Hepatocyte (in vitro differentiated cells): ENCODE data around the gene GNAT2. TPM values are rescaled to one million over a fixed set of nuclear protein-coding genes. Genes with fewer than 3 reads are reported as not detected.

ENCODE experiments used
- DNase-seq: peaks from one replicate; pipeline ENCODE4 v3.0.0-alpha.2; 2016; ENCODE audit warnings: low spot score
- H2AFZ ChIP-seq: fragments of 200-600 bp; sonication (generic); 2 replicates; pipeline ENCODE4 v1.6.0; 2016; ENCODE audit warnings: antibody characterized with exemption, mild to moderate bottlenecking
- H3K27ac ChIP-seq: fragments of 200-600 bp; sonication (generic); 2 replicates; pipeline ENCODE4 v1.5.1; 2016; ENCODE audit warnings: mild to moderate bottlenecking
- H3K27me3 ChIP-seq: fragments of 200-600 bp; sonication (generic); 2 replicates; pipeline ENCODE4 v1.6.1; 2016
- H3K36me3 ChIP-seq: fragments of 200-600 bp; sonication (generic); replicated peaks from 2 replicates; pipeline ENCODE4 v1.5.1; 2016; ENCODE audit warnings: low read depth; ENCODE audit not compliant: insufficient read depth
- H3K4me1 ChIP-seq: fragments of 200-600 bp; sonication (generic); 2 replicates; pipeline ENCODE4 v1.5.1; 2016; ENCODE audit warnings: mild to moderate bottlenecking, moderate library complexity; ENCODE audit not compliant: insufficient read depth
- H3K4me2 ChIP-seq: fragments of 200-600 bp; sonication (generic); 2 replicates; pipeline ENCODE4 v1.6.0; 2016
- H3K4me3 ChIP-seq: fragments of 200-600 bp; sonication (generic); 2 replicates; pipeline ENCODE4 v1.5.1; 2016; ENCODE audit warnings: mild to moderate bottlenecking
- H3K79me2 ChIP-seq: fragments of 200-600 bp; sonication (generic); 2 replicates; pipeline ENCODE4 v1.6.0; 2017; ENCODE audit warnings: mild to moderate bottlenecking
- H3K9me2 ChIP-seq: fragments of 200-600 bp; sonication (generic); replicated peaks from 2 replicates; pipeline ENCODE4 v1.6.0; 2017; ENCODE audit warnings: mild to moderate bottlenecking; ENCODE audit not compliant: insufficient read depth
- H3K9me3 ChIP-seq: fragments of 200-600 bp; sonication (generic); 2 replicates; pipeline ENCODE4 v1.5.1; 2016; ENCODE audit warnings: low read depth, mild to moderate bottlenecking
- H4K20me1 ChIP-seq: fragments of 200-600 bp; sonication (generic); 2 replicates; pipeline ENCODE4 v1.6.0; 2016; ENCODE audit warnings: mild to moderate bottlenecking; ENCODE audit not compliant: insufficient read depth, poor library complexity, severe bottlenecking
- EZH2 ChIP-seq: fragments of 200-600 bp; sonication (generic); IDR thresholded peaks from 2 replicates; pipeline ENCODE4 v1.6.1; 2016; ENCODE audit warnings: antibody characterized with exemption, mild to moderate bottlenecking, borderline replicate concordance
- EZH2phosphoT487 ChIP-seq: fragments of 200-600 bp; sonication (generic); IDR thresholded peaks from one replicate; pipeline ENCODE4 v1.6.1; 2018; ENCODE audit warnings: antibody characterized with exemption, mild to moderate bottlenecking, low read depth, moderate library complexity; ENCODE audit not compliant: unreplicated experiment, severe bottlenecking
- WGBS: methylation state at CpG from one replicate; pipeline ENCODE4 v1.1.6; 2016; ENCODE audit warnings: low lambda C conversion rate; ENCODE audit errors: missing lambda C conversion rate; 5-methylcytosine and 5-hydroxymethylcytosine counted together
- polyA plus RNA-seq: library from polyadenylated mRNA; unstranded; fragments of >200 nt; fragmentation: Nextera tagmentation; extraction: Ambion mirVana; gene quantifications from 2 replicates; pipeline ENCODE4 v1.2.1, GENCODE V29; 2016
- total RNA-seq: library from RNA; depleted of rRNA; stranded (reverse); fragments of >200 nt; gene quantifications from 2 replicates; pipeline ENCODE4 v1.2.3, GENCODE V29; 2014
- TF ChIP-seq, protein P1 (sequence below): fragments of 200-600 bp; sonication (generic); IDR thresholded peaks from 2 replicates; pipeline ENCODE4 v1.5.1; 2016; ENCODE audit warnings: antibody characterized with exemption, mild to moderate bottlenecking; ENCODE audit not compliant: poor library complexity

GNAT2 gene
- total and polyA plus RNA-seq, 2 experiments from 2014 or later: 0.18 TPM; not detected in 1

DNA sequence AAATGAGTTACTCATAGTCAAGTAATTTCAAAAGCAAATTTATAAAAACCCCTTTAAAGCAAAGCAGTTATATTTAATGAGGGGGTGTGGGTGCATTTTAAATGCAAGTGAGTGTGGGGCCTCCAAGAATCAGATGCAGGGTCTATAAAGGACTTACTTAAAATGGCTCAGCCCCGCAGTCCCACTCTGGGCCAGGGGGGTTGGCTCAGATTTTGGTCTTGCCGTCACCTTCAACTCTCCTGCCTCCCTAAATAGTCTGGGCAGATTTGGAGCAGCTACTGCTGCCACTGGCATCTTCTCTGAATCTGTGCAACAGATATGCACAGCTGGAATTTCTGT, 16.4 kb upstream of the GNAT2 start:
- Histone ChIP-seq H3K27me3 (no peaks in the 10 kb centered on the region), H2AFZ (no peak overlapping the region), H3K4me3 (no peak overlapping the region), H3K79me2 (no peaks in the 10 kb centered on the region), H3K4me1 (peaks cover 13% of the 10 kb centered on the region), H3K9me2 (no peaks in the 10 kb centered on the region), H4K20me1 (no peaks in the 10 kb centered on the region), H3K27ac (peak overlapping the region; percentile 29), H3K9me3 (no peaks in the 10 kb centered on the region), H3K4me2 (peak overlapping the region; percentile 48), H3K36me3 (no peaks in the 10 kb centered on the region)
- WGBS: 35% methylated on average over 2 of the region's 2 CpGs
- DNase-seq: no peak
- TF ChIP-seq, protein P1, sequence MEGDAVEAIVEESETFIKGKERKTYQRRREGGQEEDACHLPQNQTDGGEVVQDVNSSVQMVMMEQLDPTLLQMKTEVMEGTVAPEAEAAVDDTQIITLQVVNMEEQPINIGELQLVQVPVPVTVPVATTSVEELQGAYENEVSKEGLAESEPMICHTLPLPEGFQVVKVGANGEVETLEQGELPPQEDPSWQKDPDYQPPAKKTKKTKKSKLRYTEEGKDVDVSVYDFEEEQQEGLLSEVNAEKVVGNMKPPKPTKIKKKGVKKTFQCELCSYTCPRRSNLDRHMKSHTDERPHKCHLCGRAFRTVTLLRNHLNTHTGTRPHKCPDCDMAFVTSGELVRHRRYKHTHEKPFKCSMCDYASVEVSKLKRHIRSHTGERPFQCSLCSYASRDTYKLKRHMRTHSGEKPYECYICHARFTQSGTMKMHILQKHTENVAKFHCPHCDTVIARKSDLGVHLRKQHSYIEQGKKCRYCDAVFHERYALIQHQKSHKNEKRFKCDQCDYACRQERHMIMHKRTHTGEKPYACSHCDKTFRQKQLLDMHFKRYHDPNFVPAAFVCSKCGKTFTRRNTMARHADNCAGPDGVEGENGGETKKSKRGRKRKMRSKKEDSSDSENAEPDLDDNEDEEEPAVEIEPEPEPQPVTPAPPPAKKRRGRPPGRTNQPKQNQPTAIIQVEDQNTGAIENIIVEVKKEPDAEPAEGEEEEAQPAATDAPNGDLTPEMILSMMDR: no peak
- TF ChIP-seq EZH2: no peak
- TF ChIP-seq EZH2phosphoT487: no peak

- no peak overlapping the region for H2AFZ ChIP-seq
- WGBS: 84% methylated on average over 13 of the region's 13 CpGs
- no peaks in the 10 kb centered on the region for H3K9me2 ChIP-seq
- H3K36me3 ChIP-seq: no peaks in the 10 kb centered on the region
- no peak overlapping the region for H3K4me3 ChIP-seq
- H3K27me3 ChIP-seq: no peaks in the 10 kb centered on the region
- no peak overlapping the region for H3K4me2 ChIP-seq
- no peaks in the 10 kb centered on the region for H3K9me3 ChIP-seq
- no peaks in the 10 kb centered on the region for H3K79me2 ChIP-seq
- TF ChIP-seq, protein P1: no peak
- TF ChIP-seq EZH2phosphoT487 (no peak), EZH2 (no peak)
- peaks cover 13% of the 10 kb centered on the region for H3K4me1 ChIP-seq
- H4K20me1 ChIP-seq: no peaks in the 10 kb centered on the region
- no peak overlapping the region for H3K27ac ChIP-seq
- no peak for DNase-seq
Measured at GRCh38 chr1:109634771-109635750, 15.6 kb upstream of the GNAT2 start.

DNA sequence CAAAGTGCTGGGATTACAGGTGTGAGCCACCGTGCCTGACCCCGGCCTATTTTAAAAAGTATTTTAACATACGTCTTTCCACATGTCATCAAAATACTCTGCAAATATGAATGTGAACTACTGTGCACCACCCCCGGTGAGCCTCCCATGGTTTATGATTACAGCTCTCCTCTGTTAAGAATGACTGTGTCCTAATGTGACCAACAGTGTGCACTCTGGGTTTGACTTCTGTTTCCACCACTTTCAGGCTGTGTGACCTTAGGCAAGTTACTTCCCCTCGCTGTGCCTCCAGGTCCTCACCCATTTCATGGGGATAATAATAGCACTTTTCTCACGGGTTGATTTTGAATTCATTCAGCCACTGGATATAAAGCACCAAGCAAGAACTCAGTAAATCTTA, 14.9 kb upstream of the GNAT2 start:
- Histone ChIP-seq H3K4me1 (peaks cover 13% of the 10 kb centered on the region), H3K9me3 (no peaks in the 10 kb centered on the region), H3K4me3 (no peak overlapping the region), H3K4me2 (no peak overlapping the region), H3K27me3 (no peaks in the 10 kb centered on the region), H4K20me1 (no peaks in the 10 kb centered on the region), H3K79me2 (no peaks in the 10 kb centered on the region), H3K36me3 (no peaks in the 10 kb centered on the region), H3K27ac (no peak overlapping the region), H3K9me2 (no peaks in the 10 kb centered on the region), H2AFZ (no peak overlapping the region)
- TF ChIP-seq EZH2phosphoT487 (no peak), EZH2 (no peak)
- TF ChIP-seq, protein P1: no peak
- 89% methylated on average over 6 of the region's 6 CpGs for WGBS
- no peak for DNase-seq
